NT2/D1 (cell line): ENCODE data around the gene PLCG2.

ENCODE experiments used
- YY1 ChIP-seq: IDR thresholded peaks from 2 replicates; pipeline ENCODE4 v1.6.1; 2011; ENCODE audit not compliant: insufficient read length, insufficient read depth
- ZNF274 ChIP-seq: IDR thresholded peaks from 2 replicates; pipeline ENCODE4 v1.6.1; 2011; ENCODE audit warnings: mild to moderate bottlenecking, low read depth, low read length

- TF ChIP-seq YY1, result no peak
- no peak for TF ChIP-seq ZNF274
These were observed 230.0 kb downstream of the PLCG2 start for GRCh38 chr16:82008957-82009592.
